PFSK-1 (cell line): ENCODE measurements around the gene UCP3.

Source experiments
- FOXP2 ChIP-seq: optimal IDR thresholded peaks from 2 replicates; pipeline ENCODE3; 2011; ENCODE audit warnings: borderline replicate concordance, control low read depth, inconsistent platforms; ENCODE audit not compliant: insufficient read depth; ENCODE audit errors: extremely low read length, extremely low read depth
- POLR2AphosphoS5 ChIP-seq: IDR thresholded peaks from 2 replicates; pipeline ENCODE4 v1.6.1; 2012; ENCODE audit warnings: low read depth, mild to moderate bottlenecking, control low read depth, low read length, moderate library complexity
- REST ChIP-seq, 2 experiments: IDR thresholded peaks; 2 replicates each; pipeline versions ENCODE4 v1.6.1 to v1.8.0; 2011 to 2012; ENCODE audit warnings: low read depth in 2 of 2, low read length in 2 of 2, control low read depth in 1 of 2, inconsistent platforms in 1 of 2, mild to moderate bottlenecking in 1 of 2, moderate library complexity in 1 of 2; ENCODE audit not compliant: insufficient read depth in 1 of 2
- SIN3A ChIP-seq: IDR thresholded peaks from 2 replicates; pipeline ENCODE4 v1.6.1; 2012; ENCODE audit warnings: mild to moderate bottlenecking, low read length, moderate library complexity, borderline replicate concordance; ENCODE audit not compliant: insufficient read depth
- TAF1 ChIP-seq: IDR thresholded peaks from 2 replicates; pipeline ENCODE4 v1.6.1; 2012; ENCODE audit warnings: low read length, control low read depth, borderline replicate concordance; ENCODE audit not compliant: insufficient read depth

UCP3 gene

DNA sequence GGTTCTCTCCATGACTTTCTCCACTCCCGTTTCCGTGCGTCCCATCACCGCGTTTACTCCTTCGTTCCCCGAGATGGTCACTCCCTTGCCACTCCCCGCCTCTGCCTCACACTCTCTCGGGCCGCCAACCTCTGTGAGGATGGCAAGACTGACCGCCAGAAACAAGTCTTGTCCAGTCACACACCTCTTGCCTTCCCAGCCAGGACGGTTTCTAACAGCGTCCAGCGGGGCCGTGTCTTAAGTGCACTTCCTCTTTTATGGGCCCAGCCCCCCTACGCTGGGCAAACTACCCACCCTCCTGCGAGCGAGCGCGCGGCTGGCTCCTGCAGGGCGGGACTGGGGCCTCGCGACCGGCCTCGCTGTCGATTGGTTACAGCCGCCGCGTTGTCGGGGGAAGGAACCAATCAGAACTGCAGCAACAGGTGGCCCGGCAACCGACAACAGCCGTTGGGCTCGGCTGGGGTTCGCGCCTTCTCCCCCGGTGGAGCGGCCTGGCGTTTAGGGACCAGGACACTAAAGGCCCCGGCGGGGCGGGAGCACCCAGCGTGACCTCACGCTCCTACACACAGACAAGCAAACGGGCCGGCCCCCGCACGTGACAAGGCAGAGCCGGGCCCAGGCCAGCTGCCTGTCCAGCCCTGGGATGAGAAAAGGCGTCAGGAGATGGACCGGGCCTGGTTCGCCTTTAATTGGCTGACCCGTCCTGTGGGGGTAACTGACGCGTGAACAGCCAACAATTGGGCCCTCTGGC is 25.7 kb downstream of the UCP3 start:
- TF ChIP-seq SIN3A (no peak), REST (IDR thresholded peaks at IDR 0.05; ENCODE audit: insufficient read depth in 1 of 2, low read depth in 2 of 2, low read length in 2 of 2) (no peak), POLR2AphosphoS5 (no peak), TAF1 (no peak), FOXP2 (no peak)

DNA sequence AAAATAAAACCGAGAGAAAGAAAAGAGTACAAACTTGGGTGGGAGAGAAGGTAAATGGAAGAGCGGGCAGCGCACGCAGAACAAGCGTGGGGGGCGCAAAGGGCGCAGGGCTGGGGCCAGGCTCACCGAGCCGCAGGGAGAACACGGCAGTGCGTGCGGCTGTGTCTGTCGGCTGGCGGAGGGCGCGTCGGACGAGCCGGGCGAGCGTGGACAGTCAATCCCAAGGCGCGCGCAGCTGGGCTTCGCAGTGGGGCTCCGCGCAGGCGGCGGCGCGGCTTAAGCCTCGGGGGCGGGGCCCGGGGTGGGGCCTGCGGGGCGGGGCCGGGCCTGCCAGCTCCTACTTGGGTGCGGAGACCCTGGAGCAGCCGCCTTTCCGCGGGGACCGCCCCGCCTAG is 26.3 kb downstream of the UCP3 start, which contains the start of gene UCP2:
Gene UCP2 (minus strand): TSS at position 249 of the 395 bp plus-strand sequence. CDS start 4,465 bp downstream, outside the sequence.
- TF ChIP-seq REST (IDR thresholded peaks at IDR 0.05; ENCODE audit: insufficient read depth in 1 of 2, low read depth in 2 of 2, low read length in 2 of 2): no peak
- no peak for TF ChIP-seq TAF1
- no peak for TF ChIP-seq FOXP2
- no peak for TF ChIP-seq SIN3A
- TF ChIP-seq POLR2AphosphoS5: no peak

- TF ChIP-seq POLR2AphosphoS5: no peak
- TF ChIP-seq SIN3A: no peak
- no peak for TF ChIP-seq FOXP2
- no peak for TF ChIP-seq REST (IDR thresholded peaks at IDR 0.05; ENCODE audit: insufficient read depth in 1 of 2, low read depth in 2 of 2, low read length in 2 of 2)
- no peak for TF ChIP-seq TAF1
Observed at GRCh38 chr11:73981051-73981805, 27.7 kb downstream of the UCP3 start.

GRCh38 chr11:73980001-73980961 is 28.6 kb downstream of the UCP3 start:
- TF ChIP-seq REST (IDR thresholded peaks at IDR 0.05; ENCODE audit: insufficient read depth in 1 of 2, low read depth in 2 of 2, low read length in 2 of 2) (no peak), SIN3A (no peak), POLR2AphosphoS5 (no peak), TAF1 (no peak), FOXP2 (no peak)
